B cell (primary cell): Measurements from ENCODE around the gene GP1BB. TPM values are rescaled to one million over a fixed set of nuclear protein-coding genes. Genes with fewer than 3 reads are reported as not detected.

ENCODE experiments used
- ATAC-seq: fragments of 200-7000 bp; cut with Tn5 transposase; one replicate; pipeline ENCODE4 v1.10.0; 2021; ENCODE audit warnings: low read depth, mild to moderate bottlenecking, moderate number of reproducible peaks, moderate library complexity
- CTCF ChIA-PET: fragments of 350-600 bp; sonication (Branson Sonifier 250); formaldehyde crosslinking; loops from one replicate; lab custom pipeline; 2021; ENCODE audit warnings: antibody characterized with exemption, inconsistent platforms; lab: Charles Lee
- POLR2A ChIA-PET: fragments of 350-600 bp; sonication (Branson Sonifier 250); formaldehyde crosslinking; loops from one replicate; lab custom pipeline; 2021; ENCODE audit warnings: antibody characterized with exemption; lab: Charles Lee
- DNase-seq: peaks from one replicate; pipeline ENCODE4 v3.0.0; 2013
- H2AFZ ChIP-seq: 2 replicates; pipeline ENCODE4 v1.6.1; 2012; ENCODE audit warnings: mild to moderate bottlenecking, low read depth, low read length; ENCODE audit not compliant: insufficient read depth, poor library complexity, severe bottlenecking
- H3K27ac ChIP-seq, 2 donors: 1 replicate in 1 of 2; 2 replicates in 1 of 2; pipeline ENCODE4 v1.5.1; 2012 to 2013; ENCODE audit warnings: low read length in 2 of 2, mild to moderate bottlenecking in 2 of 2, moderate library complexity in 1 of 2
- H3K27me3 ChIP-seq, 4 experiments: fragments of 200-600 bp in 1 of 4; sonication (generic) in 1 of 4; replicated peaks in 1 of 4; 1 replicate in 2 of 4; 2 replicates in 2 of 4; pipeline versions ENCODE4 v1.6.1 to v1.7.0; 2013 to 2016; ENCODE audit warnings: low read length in 3 of 4, mild to moderate bottlenecking in 2 of 4, mixed read lengths in 1 of 4, moderate library complexity in 1 of 4; ENCODE audit not compliant: insufficient read depth in 4 of 4, control insufficient read depth in 3 of 4; ENCODE audit errors: control extremely low read depth in 1 of 4
- H3K36me3 ChIP-seq, 2 experiments: replicated peaks in 1 of 2; 1 replicate in 1 of 2; 2 replicates in 1 of 2; pipeline versions ENCODE4 v1.6.1 to v1.7.1; 2013; ENCODE audit warnings: low read length in 1 of 2; ENCODE audit not compliant: insufficient read depth in 2 of 2, control insufficient read depth in 1 of 2; ENCODE audit errors: control extremely low read depth in 1 of 2, extremely low read depth in 1 of 2
- H3K4me1 ChIP-seq, 2 donors: fragments of 200-600 bp in 1 of 2; sonication (generic) in 1 of 2; 1 replicate in 1 of 2; 2 replicates in 1 of 2; pipeline versions ENCODE4 v1.5.1 to v1.6.1; 2013 to 2017; ENCODE audit warnings: low read length in 2 of 2; ENCODE audit not compliant: control insufficient read depth in 2 of 2, insufficient read depth in 2 of 2
- H3K4me2 ChIP-seq: replicated peaks from 2 replicates; pipeline ENCODE3; 2012; ENCODE audit warnings: mild to moderate bottlenecking, low read depth, low read length; ENCODE audit not compliant: poor library complexity, severe bottlenecking
- H3K4me3 ChIP-seq, 5 experiments: fragments of 200-600 bp in 1 of 5; sonication (generic) in 1 of 5; 1 replicate in 3 of 5; 2 replicates in 2 of 5; pipeline versions ENCODE4 v1.5.1 to v1.7.0; 2011 to 2016; ENCODE audit warnings: low read length in 4 of 5, mild to moderate bottlenecking in 4 of 5, low read depth in 2 of 5, control low read depth in 1 of 5, moderate library complexity in 1 of 5; ENCODE audit not compliant: insufficient read depth in 1 of 5; ENCODE audit errors: control extremely low read depth in 1 of 5, extremely low read depth in 1 of 5
- H3K79me2 ChIP-seq: fragments of 200-600 bp; sonication (generic); one replicate; pipeline ENCODE4 v1.6.0; 2016; ENCODE audit warnings: low read length; ENCODE audit not compliant: control insufficient read depth, insufficient read depth
- H3K9ac ChIP-seq: fragments of 200-600 bp; sonication (generic); 2 replicates; pipeline ENCODE4 v1.6.1; 2017; ENCODE audit warnings: mild to moderate bottlenecking, low read length, moderate library complexity
- H3K9me3 ChIP-seq, 3 donors: one replicate each; pipeline versions ENCODE4 v1.6.1 to v1.7.1; 2013; ENCODE audit warnings: low read length in 2 of 3; ENCODE audit not compliant: control insufficient read depth in 2 of 3, insufficient read depth in 1 of 3; ENCODE audit errors: control extremely low read depth in 1 of 3
- H4K20me1 ChIP-seq: 2 replicates; pipeline ENCODE4 v1.6.0; 2012; ENCODE audit warnings: mild to moderate bottlenecking, low read length; ENCODE audit not compliant: insufficient read depth, control insufficient read depth, poor library complexity, severe bottlenecking
- H3K27ac Mint-ChIP-seq: one replicate; pipeline ENCODE4 v1.8.0; 2021; ENCODE audit warnings: mixed read lengths
- H3K27me3 Mint-ChIP-seq: one replicate; pipeline ENCODE4 v1.8.0; 2021; ENCODE audit warnings: mixed read lengths
- H3K4me1 Mint-ChIP-seq: one replicate; pipeline ENCODE4 v1.8.0; 2021; ENCODE audit warnings: mixed read lengths
- H3K4me3 Mint-ChIP-seq: one replicate; pipeline ENCODE4 v1.8.0; 2021; ENCODE audit warnings: mixed read lengths
- H3K9me3 Mint-ChIP-seq: one replicate; pipeline ENCODE4 v1.8.0; 2022; ENCODE audit warnings: mixed read lengths; ENCODE audit not compliant: insufficient read depth
- EZH2 ChIP-seq: IDR thresholded peaks from 2 replicates; pipeline ENCODE4 v1.6.1; 2012; ENCODE audit warnings: borderline replicate concordance, low read depth, mild to moderate bottlenecking, moderate library complexity, low read length; ENCODE audit not compliant: insufficient read depth, poor library complexity, severe bottlenecking
- WGBS: methylation state at CpG from one replicate; pipeline ENCODE4 v1.1.5; 2013; ENCODE audit warnings: missing lambda C conversion rate; ENCODE audit not compliant: insufficient coverage; 5-methylcytosine and 5-hydroxymethylcytosine counted together
- intact Hi-C: fragments of 100-400 bp; cut with micrococcal nuclease; formaldehyde crosslinking; loops from one replicate; pipeline ENCODE4 v1.10.0; 2022
- polyA plus RNA-seq: library from polyadenylated mRNA; depleted of rRNA; stranded (reverse); fragments of >200 nt; gene quantifications from 2 replicates; pipeline ENCODE4 v1.2.3, GENCODE V29; 2012
- total RNA-seq, 2 donors: library from RNA; stranded (reverse); fragments of 120-200 nt in 1 of 2; gene quantifications; 1 replicate in 1 of 2; 2 replicates in 1 of 2; pipeline versions ENCODE4 v1.2.3 to v1.2.4, GENCODE V29; 2013 to 2022
- TF ChIP-seq, protein P1 (sequence below): fragments of 200-600 bp; IDR thresholded peaks from one replicate; pipeline ENCODE4 v1.8.0; 2022; ENCODE audit warnings: antibody characterized with exemption, mild to moderate bottlenecking

The GP1BB gene
- total and polyA plus RNA-seq, 2 donors (not counting 1 experiment from before 2014, with no cell fraction given), result 0.31 TPM; not detected in 1

DNA sequence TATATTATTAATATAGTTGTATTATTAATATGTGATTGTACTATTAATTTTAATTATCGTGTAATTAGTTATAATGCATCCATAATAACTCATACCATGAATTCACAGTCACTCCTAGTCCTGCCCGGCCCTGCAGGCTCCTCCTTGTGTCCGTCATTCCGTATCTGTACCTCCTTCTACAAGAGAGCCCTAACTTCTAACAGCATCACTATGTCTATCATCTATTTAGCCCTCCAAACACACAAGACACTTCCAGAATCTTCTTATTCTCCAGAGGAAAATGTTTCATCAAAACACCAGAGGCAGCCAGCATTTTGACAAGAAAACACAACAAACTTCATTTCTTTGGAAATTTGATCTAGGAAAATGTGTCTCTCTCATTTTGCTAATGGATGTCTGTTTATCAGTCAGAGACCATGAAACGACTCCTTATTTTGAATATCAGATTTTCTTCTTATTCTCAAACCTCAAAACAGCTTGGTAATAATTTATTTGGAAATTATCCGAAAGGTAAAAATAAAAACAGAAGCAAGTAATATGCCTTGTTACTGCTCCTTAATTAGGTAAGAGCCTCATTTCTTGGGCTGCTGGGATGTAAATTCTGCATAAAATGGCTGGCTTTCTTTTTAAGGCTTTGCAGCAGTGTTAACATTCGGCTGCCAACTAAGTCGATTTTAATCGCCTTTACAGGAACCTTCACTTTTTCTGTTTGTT lies 32.2 kb upstream of the GP1BB start:
- DNase-seq (no peak), ATAC-seq (no peak)
- Mint-ChIP-seq H3K27ac (no peak overlapping the region), H3K4me1 (no peaks in the 10 kb centered on the region), H3K9me3 (no peaks in the 10 kb centered on the region), H3K4me3 (no peak overlapping the region), H3K27me3 (peaks cover 16% of the 10 kb centered on the region)
- ChIA-PET CTCF (no interaction called here), POLR2A (no interaction called here)
- no peak overlapping the region for H3K4me3 ChIP-seq
- H2AFZ ChIP-seq, result no peak overlapping the region
- H3K79me2 ChIP-seq, result no peaks in the 10 kb centered on the region
- TF ChIP-seq EZH2, result no peak
- TF ChIP-seq, protein P1, sequence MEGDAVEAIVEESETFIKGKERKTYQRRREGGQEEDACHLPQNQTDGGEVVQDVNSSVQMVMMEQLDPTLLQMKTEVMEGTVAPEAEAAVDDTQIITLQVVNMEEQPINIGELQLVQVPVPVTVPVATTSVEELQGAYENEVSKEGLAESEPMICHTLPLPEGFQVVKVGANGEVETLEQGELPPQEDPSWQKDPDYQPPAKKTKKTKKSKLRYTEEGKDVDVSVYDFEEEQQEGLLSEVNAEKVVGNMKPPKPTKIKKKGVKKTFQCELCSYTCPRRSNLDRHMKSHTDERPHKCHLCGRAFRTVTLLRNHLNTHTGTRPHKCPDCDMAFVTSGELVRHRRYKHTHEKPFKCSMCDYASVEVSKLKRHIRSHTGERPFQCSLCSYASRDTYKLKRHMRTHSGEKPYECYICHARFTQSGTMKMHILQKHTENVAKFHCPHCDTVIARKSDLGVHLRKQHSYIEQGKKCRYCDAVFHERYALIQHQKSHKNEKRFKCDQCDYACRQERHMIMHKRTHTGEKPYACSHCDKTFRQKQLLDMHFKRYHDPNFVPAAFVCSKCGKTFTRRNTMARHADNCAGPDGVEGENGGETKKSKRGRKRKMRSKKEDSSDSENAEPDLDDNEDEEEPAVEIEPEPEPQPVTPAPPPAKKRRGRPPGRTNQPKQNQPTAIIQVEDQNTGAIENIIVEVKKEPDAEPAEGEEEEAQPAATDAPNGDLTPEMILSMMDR, result no peak
- H3K27ac ChIP-seq, result no peak overlapping the region
- H3K36me3 ChIP-seq, result no peaks in the 10 kb centered on the region
- H3K4me2 ChIP-seq, result no peak overlapping the region
- no peaks in the 10 kb centered on the region for H3K27me3 ChIP-seq
- intact Hi-C loops, result no loop called here
- no peaks in the 10 kb centered on the region for H3K4me1 ChIP-seq
- H4K20me1 ChIP-seq, result no peaks in the 10 kb centered on the region
- no peak overlapping the region for H3K9ac ChIP-seq
- H3K9me3 ChIP-seq, result no peaks in the 10 kb centered on the region
- WGBS, result 100% methylated on average over 5 of the region's 9 CpGs

DNA sequence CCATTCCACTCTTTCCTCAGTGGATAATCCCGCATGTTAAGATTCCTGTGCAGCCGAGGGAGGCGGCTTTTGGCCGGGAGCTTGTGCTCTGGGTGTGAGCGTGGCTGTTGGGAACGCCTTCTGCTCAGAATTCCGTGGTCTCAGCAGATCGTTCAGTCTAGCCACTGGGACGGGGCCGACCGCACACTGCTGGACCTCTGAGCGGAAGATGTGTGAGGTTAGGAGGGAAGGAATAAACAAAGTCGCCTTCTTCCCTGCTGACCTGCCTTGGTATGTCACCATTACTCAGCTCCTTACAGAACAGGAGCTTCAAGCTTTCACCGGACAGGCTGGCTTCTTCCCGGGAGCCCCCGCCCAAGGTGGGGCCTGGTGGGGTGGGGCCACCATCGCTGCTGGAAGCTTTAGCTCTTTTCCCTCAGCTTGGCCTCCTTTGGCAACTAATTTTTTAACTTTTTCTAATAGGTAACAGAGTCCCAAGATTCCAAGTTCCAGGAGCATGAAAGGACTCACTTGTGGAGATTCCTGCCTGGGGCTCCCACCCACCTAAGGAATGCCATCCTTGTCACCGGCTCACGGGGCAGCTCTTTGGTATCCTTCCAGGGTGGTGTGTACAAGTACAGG lies 31.5 kb upstream of the GP1BB start:
- Mint-ChIP-seq H3K9me3 (no peaks in the 10 kb centered on the region), H3K27me3 (peaks cover 21% of the 10 kb centered on the region), H3K27ac (no peak overlapping the region), H3K4me3 (no peak overlapping the region), H3K4me1 (no peaks in the 10 kb centered on the region)
- Histone ChIP-seq H3K4me1 (no peaks in the 10 kb centered on the region), H4K20me1 (no peaks in the 10 kb centered on the region), H3K79me2 (no peaks in the 10 kb centered on the region), H3K27ac (no peak overlapping the region), H3K4me3 (no peak overlapping the region), H3K9me3 (no peaks in the 10 kb centered on the region), H3K9ac (no peak overlapping the region), H3K27me3 (no peaks in the 10 kb centered on the region), H3K4me2 (no peak overlapping the region), H2AFZ (no peak overlapping the region), H3K36me3 (no peaks in the 10 kb centered on the region)
- ATAC-seq, result no peak
- WGBS, result 97% methylated on average over 9 of the region's 19 CpGs
- no peak for DNase-seq
- CTCF ChIA-PET, result no interaction called here
- intact Hi-C loops, result no loop called here
- TF ChIP-seq EZH2, result no peak
- TF ChIP-seq, protein P1, result no peak
- POLR2A ChIA-PET, result no interaction called here
